ENCODE results near the gene SORT1. TPM values are rescaled to one million over a fixed set of nuclear protein-coding genes. Genes with fewer than 3 reads are reported as not detected.

Gene SORT1
- total and polyA plus RNA-seq, 2 of the 4 experiments (the other 2 are of a cell fraction) = 15.8 to 16.7 TPM

- H3K79me1 ChIP-seq (ENCODE audit: low read depth in 1 of 2, low read length in 2 of 2) = peaks cover 15 to 39% of the 10 kb centered on the region in 2 experiments
- peak overlapping the region; percentile 85 for H2BK5ac ChIP-seq (ENCODE audit: low read depth, low read length, poor library complexity, severe bottlenecking)
- H3K4me3 ChIP-seq (ENCODE audit: insufficient read depth, low read depth, low read length) = peak overlapping the region; percentile 63
- dilution Hi-C loops (cut with HindIII; ENCODE audit: low sequenced_read_pairs, unreplicated experiment) (no loop called here), in situ Hi-C loops (cut with MboI; ENCODE audit: low sequenced_read_pairs) (no loop called here), intact Hi-C loops (cut with micrococcal nuclease) (loop anchor here (1.0 to 10.0 kb wide), 4 partner anchors 15 to 341 kb away; no protein-coding TSS in a partner anchor)
- peak overlapping the region; percentile 85 for H3K4ac ChIP-seq (ENCODE audit: low read depth, low read length)
- H3K14ac ChIP-seq (replicated peaks; ENCODE audit: low read depth, low read length) = peak overlapping the region; percentile 79
- peak overlapping the region; percentile 67 for H3K18ac ChIP-seq (ENCODE audit: low read depth, low read length)
- H2BK120ac ChIP-seq (ENCODE audit: low read depth, low read length) = peak overlapping the region; percentile 71
- 93% methylated on average over 3 of the region's 17 CpGs; no CpG with 5 or more reads in 1 of the 2 experiments for WGBS, 2 experiments (ENCODE audit: extremely low coverage in 2 of 2, insufficient read length in 1 of 2)
- peak overlapping the region; percentile 5 for H2BK20ac ChIP-seq (ENCODE audit: low read depth, low read length)
- peak overlapping the region; percentile 95 for H2AFZ ChIP-seq (replicated peaks; ENCODE audit: low read length, poor library complexity)
- ChIA-PET POLR2A (ENCODE audit: unreplicated experiment) (interaction anchor here (0.8 kb wide), 1 partner anchor 109 kb away, joined by 4 read pairs; no protein-coding TSS in a partner anchor), CTCF (interaction anchor here (1.2 kb wide), 1 partner anchor 110 kb away, joined by 4 read pairs; no protein-coding TSS in a partner anchor)
- peaks cover 6% of the 10 kb centered on the region for H3K36me3 ChIP-seq (ENCODE audit: control insufficient read depth, insufficient read depth, low read length)
- peak overlapping the region; percentile 93; the same call in 2 of the 3 replicates for H2BK15ac ChIP-seq (ENCODE audit: low read depth, low read length)
- no TSS peak for BruUV-seq (replicated peaks)
- 0 out of 2 replicates have a peak, but pooled peaks cover 4% of the 10 kb centered on the region for H3K9me1 ChIP-seq (ENCODE audit: insufficient read depth, low read length)
- ATAC-seq (ENCODE audit: low read depth) (no peak), DNase-seq (no peak)
- H3K27ac ChIP-seq (ENCODE audit: insufficient read depth, low read length) = peak overlapping the region; percentile 93
- H4K8ac ChIP-seq (ENCODE audit: low read depth in 2 of 2, low read length in 2 of 2) = peak overlapping the region; percentile 97 to 100
- H3K4me1 ChIP-seq (ENCODE audit: control insufficient read depth, insufficient read depth, low read length) = peaks cover 5% of the 10 kb centered on the region
- H3K27me3 ChIP-seq (ENCODE audit: control insufficient read depth, insufficient read depth, low read length) = no peaks in the 10 kb centered on the region
- H4K20me1 ChIP-seq (ENCODE audit: insufficient read depth, low read length) = no peaks in the 10 kb centered on the region
- peak overlapping the region; percentile 89 for H3K9ac ChIP-seq (ENCODE audit: low read depth, low read length)
- peak overlapping the region; percentile 91 for H4K5ac ChIP-seq (ENCODE audit: low read depth, low read length)
- peak overlapping the region; percentile 92 for H3K56ac ChIP-seq (ENCODE audit: extremely low read depth, insufficient read depth, low read length)
- H2AK9ac ChIP-seq (replicated peaks; ENCODE audit: low read depth, low read length, poor library complexity) = peak overlapping the region; percentile 91
- H3K9me3 ChIP-seq (ENCODE audit: control insufficient read depth, insufficient read depth, low read length) = no peaks in the 10 kb centered on the region
- H2AK5ac ChIP-seq (ENCODE audit: low read depth, low read length) = peak overlapping the region; percentile 78
- H4K91ac ChIP-seq (ENCODE audit: insufficient read depth, low read depth, low read length) = peak overlapping the region; percentile 76
- TF ChIP-seq MAZ (IDR thresholded peaks at IDR 0.05; ENCODE audit: borderline replicate concordance, low read depth, low read length) = no peak
- TF ChIP-seq RCOR1 (IDR thresholded peaks at IDR 0.05; ENCODE audit: insufficient replicate concordance, low read length) = no peak
- no peak for TF ChIP-seq MAFK (IDR thresholded peaks at IDR 0.05; ENCODE audit: low read depth, low read length)
- no peak for TF ChIP-seq FOS (IDR thresholded peaks at IDR 0.05; ENCODE audit: low read depth, low read length)
- TF ChIP-seq USF2 (IDR thresholded peaks at IDR 0.05; ENCODE audit: low read depth, low read length) = no peak
- H3K23ac ChIP-seq (ENCODE audit: low read depth, low read length) = peak overlapping the region; percentile 78
- H3K4me2 ChIP-seq (ENCODE audit: low read depth, low read length) = peak overlapping the region; percentile 88
Observed at GRCh38 chr1:109283748-109284600, 113.7 kb downstream of the SORT1 start.
